HEK293 (cell line): ENCODE results near the gene IGFBP7.

Experiments
- CTCF ChIA-PET: fragments of 350-600 bp; formaldehyde crosslinking; extraction: SDS; loops from one replicate; lab custom pipeline; 2021; ENCODE audit warnings: antibody characterized with exemption; lab: Yijun Ruan, JAX
- POLR2A ChIA-PET: fragments of 300-600 bp; formaldehyde crosslinking; extraction: SDS; loops from one replicate; lab custom pipeline; 2020; ENCODE audit warnings: antibody characterized with exemption, inconsistent platforms; lab: Yijun Ruan, JAX
- H3K27ac ChIP-seq: fragments of 200-500 bp; sonication (Bioruptor generic); 2 replicates; pipeline ENCODE4 v1.5.1; 2014; ENCODE audit warnings: low read depth, low read length, control low read depth, inconsistent platforms; ENCODE audit errors: extremely low read depth
- H3K36me3 ChIP-seq, 2 experiments: fragments of 200-500 bp in 1 of 2; sonication (Bioruptor generic) in 1 of 2; 1 replicate in 1 of 2; 2 replicates in 1 of 2; pipeline ENCODE4 v1.5.1; 2014 to 2017; ENCODE audit warnings: inconsistent platforms in 2 of 2, low read length in 2 of 2; ENCODE audit not compliant: control insufficient read depth in 2 of 2, insufficient read depth in 1 of 2
- H3K4me1 ChIP-seq: fragments of 200-500 bp; sonication (Bioruptor generic); 2 replicates; pipeline ENCODE4 v1.5.1; 2014; ENCODE audit warnings: mild to moderate bottlenecking, low read length, inconsistent platforms; ENCODE audit not compliant: control insufficient read depth, insufficient read depth
- H3K4me3 ChIP-seq: 2 replicates; pipeline ENCODE4 v1.5.1; 2011; ENCODE audit warnings: low read depth, mild to moderate bottlenecking, control low read depth, low read length, moderate library complexity
- H3K9me3 ChIP-seq: fragments of 200-500 bp; sonication (Bioruptor generic); 2 replicates; pipeline ENCODE4 v1.5.1; 2014; ENCODE audit warnings: low read depth, low read length, inconsistent platforms; ENCODE audit not compliant: control insufficient read depth, insufficient read depth
- FEZF1 ChIP-seq: fragments of 450-650 bp; formaldehyde crosslinking; IDR thresholded peaks from 2 replicates; pipeline ENCODE4 v1.5.1; 2016; ENCODE audit warnings: missing biosample characterization, missing genetic modification characterization
- GFI1B ChIP-seq: fragments of 450-650 bp; formaldehyde crosslinking; IDR thresholded peaks from 2 replicates; pipeline ENCODE4 v1.5.1; 2016; ENCODE audit warnings: missing biosample characterization, missing genetic modification characterization
- IKZF3 ChIP-seq: fragments of 450-650 bp; IDR thresholded peaks from 2 replicates; pipeline ENCODE4 v1.5.0; 2018; ENCODE audit warnings: missing biosample characterization, mild to moderate bottlenecking, missing genetic modification characterization, moderate library complexity
- SP3 ChIP-seq: fragments of 450-650 bp; formaldehyde crosslinking; IDR thresholded peaks from 2 replicates; pipeline ENCODE4 v1.5.1; 2016; ENCODE audit warnings: missing biosample characterization, missing genetic modification characterization
- ZBTB17 ChIP-seq: fragments of 450-650 bp; formaldehyde crosslinking; IDR thresholded peaks from 2 replicates; pipeline ENCODE4 v1.5.1; 2016; ENCODE audit warnings: missing biosample characterization, missing genetic modification characterization
- ZEB2 ChIP-seq: fragments of 450-650 bp; formaldehyde crosslinking; IDR thresholded peaks from 2 replicates; pipeline ENCODE4 v1.5.1; 2016; ENCODE audit warnings: missing biosample characterization, missing genetic modification characterization
- ZNF10 ChIP-seq: fragments of 450-650 bp; formaldehyde crosslinking; IDR thresholded peaks from 2 replicates; pipeline ENCODE4 v1.5.1; 2017; ENCODE audit warnings: missing biosample characterization, missing genetic modification characterization
- ZNF16 ChIP-seq: fragments of 450-650 bp; formaldehyde crosslinking; IDR thresholded peaks from 2 replicates; pipeline ENCODE4 v1.5.1; 2016; ENCODE audit warnings: low read depth, missing biosample characterization, missing genetic modification characterization
- ZNF169 ChIP-seq: fragments of 450-650 bp; formaldehyde crosslinking; IDR thresholded peaks from 2 replicates; pipeline ENCODE4 v1.5.1; 2016; ENCODE audit warnings: missing biosample characterization, missing genetic modification characterization
- ZNF19 ChIP-seq: fragments of 450-650 bp; formaldehyde crosslinking; IDR thresholded peaks from 2 replicates; pipeline ENCODE4; 2016; ENCODE audit warnings: missing biosample characterization, missing genetic modification characterization, low read depth
- ZNF221 ChIP-seq: fragments of 450-650 bp; formaldehyde crosslinking; IDR thresholded peaks from 2 replicates; pipeline ENCODE4 v1.5.1; 2017; ENCODE audit warnings: missing biosample characterization, missing genetic modification characterization, borderline replicate concordance
- ZNF23 ChIP-seq: fragments of 450-650 bp; formaldehyde crosslinking; IDR thresholded peaks from 2 replicates; pipeline ENCODE4 v1.5.1; 2016; ENCODE audit warnings: missing biosample characterization, missing genetic modification characterization, borderline replicate concordance
- ZNF248 ChIP-seq: fragments of 450-650 bp; formaldehyde crosslinking; IDR thresholded peaks from 2 replicates; pipeline ENCODE4 v1.5.1; 2017; ENCODE audit warnings: missing biosample characterization, missing genetic modification characterization
- ZNF292 ChIP-seq: fragments of 450-650 bp; formaldehyde crosslinking; IDR thresholded peaks from 2 replicates; pipeline ENCODE4 v1.5.1; 2016; ENCODE audit warnings: low read depth, missing biosample characterization, missing genetic modification characterization, borderline replicate concordance
- ZNF302 ChIP-seq: fragments of 450-650 bp; formaldehyde crosslinking; IDR thresholded peaks from 2 replicates; pipeline ENCODE4 v1.5.1; 2016; ENCODE audit warnings: missing biosample characterization, missing genetic modification characterization, low read depth
- ZNF311 ChIP-seq: fragments of 450-650 bp; formaldehyde crosslinking; IDR thresholded peaks from 2 replicates; pipeline ENCODE4 v1.5.1; 2017; ENCODE audit warnings: missing biosample characterization, missing genetic modification characterization, borderline replicate concordance
- ZNF366 ChIP-seq: fragments of 450-650 bp; formaldehyde crosslinking; conservative IDR thresholded peaks from 2 replicates; pipeline ENCODE4 v1.5.1; 2016; ENCODE audit warnings: missing biosample characterization, missing genetic modification characterization
- ZNF416 ChIP-seq: fragments of 450-650 bp; formaldehyde crosslinking; IDR thresholded peaks from 2 replicates; pipeline ENCODE4 v1.5.1; 2016; ENCODE audit warnings: missing biosample characterization, missing genetic modification characterization
- ZNF596 ChIP-seq: fragments of 450-650 bp; IDR thresholded peaks from 2 replicates; pipeline ENCODE4 v1.5.0; 2018; ENCODE audit warnings: missing biosample characterization, mild to moderate bottlenecking, missing genetic modification characterization, moderate library complexity
- ZNF621 ChIP-seq: fragments of 450-650 bp; formaldehyde crosslinking; IDR thresholded peaks from 2 replicates; pipeline ENCODE4 v1.5.1; 2017; ENCODE audit warnings: missing biosample characterization, missing genetic modification characterization
- ZNF658 ChIP-seq: fragments of 450-650 bp; formaldehyde crosslinking; IDR thresholded peaks from 2 replicates; pipeline ENCODE4; 2016; ENCODE audit warnings: missing biosample characterization, missing genetic modification characterization
- ZNF76 ChIP-seq: fragments of 450-650 bp; formaldehyde crosslinking; IDR thresholded peaks from 2 replicates; pipeline ENCODE4; 2016; ENCODE audit warnings: low read depth, missing biosample characterization, missing genetic modification characterization, borderline replicate concordance
- ZXDB ChIP-seq: fragments of 450-650 bp; formaldehyde crosslinking; IDR thresholded peaks from 2 replicates; pipeline ENCODE4 v1.5.1; 2016; ENCODE audit warnings: missing biosample characterization, missing genetic modification characterization
- TF ChIP-seq, protein P1 (sequence below): fragments of 450-650 bp; formaldehyde crosslinking; IDR thresholded peaks from 2 replicates; pipeline ENCODE4 v1.5.1; 2016; ENCODE audit warnings: missing biosample characterization, missing genetic modification characterization
- TF ChIP-seq, protein P2 (sequence below): fragments of 450-650 bp; formaldehyde crosslinking; IDR thresholded peaks from 2 replicates; pipeline ENCODE4 v1.5.1; 2016; ENCODE audit warnings: missing biosample characterization, missing genetic modification characterization
- TF ChIP-seq, protein P3 (sequence below): fragments of 450-650 bp; formaldehyde crosslinking; conservative IDR thresholded peaks from 2 replicates; pipeline ENCODE4 v1.5.1; 2016; ENCODE audit warnings: low read depth, missing biosample characterization, missing genetic modification characterization
- TF ChIP-seq, protein P4 (sequence below): fragments of 450-650 bp; formaldehyde crosslinking; optimal IDR thresholded peaks from 2 replicates; pipeline ENCODE3; 2016; ENCODE audit warnings: missing biosample characterization, mild to moderate bottlenecking, missing genetic modification characterization

The IGFBP7 gene

DNA sequence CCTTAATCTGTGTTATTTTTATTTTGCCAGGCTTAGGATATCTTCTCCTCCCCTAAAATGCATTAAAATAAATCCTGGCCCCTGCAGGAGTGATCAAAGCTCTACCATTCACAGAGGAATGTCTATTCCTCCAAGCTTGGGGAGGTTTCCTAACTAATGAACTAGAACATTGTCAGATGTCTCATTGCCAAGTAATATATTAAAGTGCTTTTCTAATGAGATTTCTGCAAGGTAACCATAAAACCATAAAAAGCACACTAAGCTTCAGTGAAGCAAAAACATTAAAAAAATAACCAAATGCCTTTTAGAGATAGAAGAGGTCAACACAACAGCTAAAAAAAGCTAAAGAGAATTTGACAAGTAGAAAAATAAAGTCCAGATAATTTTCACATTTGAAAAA is 34.8 kb downstream of the IGFBP7 start (continued):
- no peak for TF ChIP-seq ZNF19 (tag by site-specific recombination)
- TF ChIP-seq ZBTB17 (tag by site-specific recombination): no peak
- no peak for TF ChIP-seq ZNF76
- TF ChIP-seq ZNF221 (tag by site-specific recombination): no peak
- TF ChIP-seq ZEB2 (tag by site-specific recombination): no peak
- TF ChIP-seq ZNF311: no peak
- no peak for TF ChIP-seq ZNF658 (tag by site-specific recombination)
- TF ChIP-seq, protein P1, sequence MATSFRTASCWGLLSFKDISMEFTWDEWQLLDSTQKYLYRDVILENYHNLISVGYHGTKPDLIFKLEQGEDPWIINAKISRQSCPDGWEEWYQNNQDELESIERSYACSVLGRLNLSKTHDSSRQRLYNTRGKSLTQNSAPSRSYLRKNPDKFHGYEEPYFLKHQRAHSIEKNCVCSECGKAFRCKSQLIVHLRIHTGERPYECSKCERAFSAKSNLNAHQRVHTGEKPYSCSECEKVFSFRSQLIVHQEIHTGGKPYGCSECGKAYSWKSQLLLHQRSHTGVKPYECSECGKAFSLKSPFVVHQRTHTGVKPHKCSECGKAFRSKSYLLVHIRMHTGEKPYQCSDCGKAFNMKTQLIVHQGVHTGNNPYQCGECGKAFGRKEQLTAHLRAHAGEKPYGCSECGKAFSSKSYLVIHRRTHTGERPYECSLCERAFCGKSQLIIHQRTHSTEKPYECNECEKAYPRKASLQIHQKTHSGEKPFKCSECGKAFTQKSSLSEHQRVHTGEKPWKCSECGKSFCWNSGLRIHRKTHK (tag by site-specific recombination): no peak
- peak; percentile 68 for TF ChIP-seq ZXDB (tag by site-specific recombination)
- peak; percentile 74 for TF ChIP-seq FEZF1 (tag by site-specific recombination)
- TF ChIP-seq, protein P2, sequence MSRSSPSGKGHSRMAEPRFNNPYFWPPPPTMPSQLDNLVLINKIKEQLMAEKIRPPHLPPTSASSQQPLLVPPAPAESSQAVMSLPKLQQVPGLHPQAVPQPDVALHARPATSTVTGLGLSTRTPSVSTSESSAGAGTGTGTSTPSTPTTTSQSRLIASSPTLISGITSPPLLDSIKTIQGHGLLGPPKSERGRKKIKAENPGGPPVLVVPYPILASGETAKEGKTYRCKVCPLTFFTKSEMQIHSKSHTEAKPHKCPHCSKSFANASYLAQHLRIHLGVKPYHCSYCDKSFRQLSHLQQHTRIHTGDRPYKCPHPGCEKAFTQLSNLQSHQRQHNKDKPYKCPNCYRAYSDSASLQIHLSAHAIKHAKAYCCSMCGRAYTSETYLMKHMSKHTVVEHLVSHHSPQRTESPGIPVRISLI (tag by site-specific recombination): no peak
- no peak for TF ChIP-seq ZNF10
- no peak for TF ChIP-seq ZNF416 (tag by site-specific recombination)
- no peak for TF ChIP-seq ZNF23 (tag by site-specific recombination)
- no peak for TF ChIP-seq ZNF248 (tag by site-specific recombination)
- no peak for TF ChIP-seq ZNF366 (tag by site-specific recombination)
- TF ChIP-seq, protein P3, sequence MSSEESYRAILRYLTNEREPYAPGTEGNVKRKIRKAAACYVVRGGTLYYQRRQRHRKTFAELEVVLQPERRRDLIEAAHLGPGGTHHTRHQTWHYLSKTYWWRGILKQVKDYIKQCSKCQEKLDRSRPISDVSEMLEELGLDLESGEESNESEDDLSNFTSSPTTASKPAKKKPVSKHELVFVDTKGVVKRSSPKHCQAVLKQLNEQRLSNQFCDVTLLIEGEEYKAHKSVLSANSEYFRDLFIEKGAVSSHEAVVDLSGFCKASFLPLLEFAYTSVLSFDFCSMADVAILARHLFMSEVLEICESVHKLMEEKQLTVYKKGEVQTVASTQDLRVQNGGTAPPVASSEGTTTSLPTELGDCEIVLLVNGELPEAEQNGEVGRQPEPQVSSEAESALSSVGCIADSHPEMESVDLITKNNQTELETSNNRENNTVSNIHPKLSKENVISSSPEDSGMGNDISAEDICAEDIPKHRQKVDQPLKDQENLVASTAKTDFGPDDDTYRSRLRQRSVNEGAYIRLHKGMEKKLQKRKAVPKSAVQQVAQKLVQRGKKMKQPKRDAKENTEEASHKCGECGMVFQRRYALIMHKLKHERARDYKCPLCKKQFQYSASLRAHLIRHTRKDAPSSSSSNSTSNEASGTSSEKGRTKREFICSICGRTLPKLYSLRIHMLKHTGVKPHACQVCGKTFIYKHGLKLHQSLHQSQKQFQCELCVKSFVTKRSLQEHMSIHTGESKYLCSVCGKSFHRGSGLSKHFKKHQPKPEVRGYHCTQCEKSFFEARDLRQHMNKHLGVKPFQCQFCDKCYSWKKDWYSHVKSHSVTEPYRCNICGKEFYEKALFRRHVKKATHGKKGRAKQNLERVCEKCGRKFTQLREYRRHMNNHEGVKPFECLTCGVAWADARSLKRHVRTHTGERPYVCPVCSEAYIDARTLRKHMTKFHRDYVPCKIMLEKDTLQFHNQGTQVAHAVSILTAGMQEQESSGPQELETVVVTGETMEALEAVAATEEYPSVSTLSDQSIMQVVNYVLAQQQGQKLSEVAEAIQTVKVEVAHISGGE (tag by site-specific recombination): no peak
- no peak for TF ChIP-seq ZNF596 (tag by site-specific recombination)
- TF ChIP-seq ZNF16 (tag by site-specific recombination): no peak
- TF ChIP-seq IKZF3 (tag by site-specific recombination): no peak
- TF ChIP-seq, protein P4, sequence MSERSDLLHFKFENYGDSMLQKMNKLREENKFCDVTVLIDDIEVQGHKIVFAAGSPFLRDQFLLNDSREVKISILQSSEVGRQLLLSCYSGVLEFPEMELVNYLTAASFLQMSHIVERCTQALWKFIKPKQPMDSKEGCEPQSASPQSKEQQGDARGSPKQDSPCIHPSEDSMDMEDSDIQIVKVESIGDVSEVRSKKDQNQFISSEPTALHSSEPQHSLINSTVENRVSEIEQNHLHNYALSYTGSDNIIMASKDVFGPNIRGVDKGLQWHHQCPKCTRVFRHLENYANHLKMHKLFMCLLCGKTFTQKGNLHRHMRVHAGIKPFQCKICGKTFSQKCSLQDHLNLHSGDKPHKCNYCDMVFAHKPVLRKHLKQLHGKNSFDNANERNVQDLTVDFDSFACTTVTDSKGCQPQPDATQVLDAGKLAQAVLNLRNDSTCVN: no peak
- TF ChIP-seq ZNF169 (tag by site-specific recombination): no peak
- TF ChIP-seq, all 188 proteins: peak for 9

DNA sequence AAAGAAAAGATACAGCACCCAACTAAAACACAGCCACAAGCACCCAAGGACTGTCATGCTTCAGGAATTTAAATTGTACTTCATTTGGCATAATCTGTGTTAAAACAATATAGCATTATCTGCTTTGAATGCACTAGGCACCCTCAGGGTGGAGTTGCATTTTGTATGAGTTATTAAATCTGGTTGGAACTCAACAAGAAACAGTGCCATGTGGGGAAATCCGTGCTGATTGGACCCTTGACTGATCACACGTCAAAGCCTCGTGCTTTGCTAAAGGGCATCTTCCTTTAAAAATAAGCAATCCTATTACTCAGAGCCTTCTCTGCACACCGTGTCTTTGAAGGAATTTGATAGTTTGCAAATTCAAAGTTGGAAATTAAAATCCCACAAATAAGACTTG is 35.4 kb downstream of the IGFBP7 start:
- ChIA-PET CTCF (interaction anchor here (1.5 kb wide), 1 partner anchor 34 kb away, joined by 3 read pairs; no protein-coding TSS in a partner anchor), POLR2A (interaction anchor here (2.8 kb wide), 1 partner anchor 97 kb away, joined by 11 read pairs; the partner anchor contains the start of genes NOA1 and POLR2B)
- TF ChIP-seq, protein P4: no peak
- TF ChIP-seq, protein P3 (tag by site-specific recombination): no peak
- TF ChIP-seq SP3 (tag by site-specific recombination) (no peak), GFI1B (peak; percentile 82), ZNF621 (tag by site-specific recombination) (no peak), ZNF302 (tag by site-specific recombination) (no peak), ZNF292 (tag by site-specific recombination) (no peak)

More for the DNA sequence above, 35.4 kb downstream of the IGFBP7 start:
- Histone ChIP-seq H3K9me3 (no peaks in the 10 kb centered on the region), H3K4me3 (no peak overlapping the region), H3K27ac (no peak overlapping the region), H3K36me3 (no peaks in the 10 kb centered on the region), H3K4me1 (peaks cover 10% of the 10 kb centered on the region)
